HEK293T (cell line): ENCODE results near the gene GLB1L3.

ENCODE experiments used
- CTCF ChIA-PET: fragments of 350-600 bp; formaldehyde crosslinking; extraction: SDS; loops from one replicate; lab custom pipeline; 2021; ENCODE audit warnings: antibody characterized with exemption, inconsistent platforms; lab: Yijun Ruan, JAX
- POLR2A ChIA-PET: fragments of 350-600 bp; formaldehyde crosslinking; extraction: SDS; loops from one replicate; lab custom pipeline; 2020; ENCODE audit warnings: antibody characterized with exemption, inconsistent platforms; lab: Yijun Ruan, JAX
- DNase-seq: peaks from one replicate; pipeline ENCODE4 v3.0.0; 2012; ENCODE audit warnings: mixed read lengths; ENCODE audit errors: extremely low spot score
- ARNT ChIP-seq: fragments of 450-650 bp; IDR thresholded peaks from 2 replicates; pipeline ENCODE4 v1.6.1; 2017; ENCODE audit warnings: mild to moderate bottlenecking
- BHLHE40 ChIP-seq: fragments of 450-650 bp; IDR thresholded peaks from 2 replicates; pipeline ENCODE4 v1.6.1; 2016; ENCODE audit warnings: mild to moderate bottlenecking, moderate library complexity, borderline replicate concordance
- CTBP1 ChIP-seq: fragments of 450-650 bp; IDR thresholded peaks from 2 replicates; pipeline ENCODE4 v1.6.1; 2016; ENCODE audit warnings: borderline replicate concordance
- ELF4 ChIP-seq: fragments of 450-650 bp; IDR thresholded peaks from 2 replicates; pipeline ENCODE4 v1.6.1; 2017; ENCODE audit warnings: antibody characterized with exemption
- FOXA1 ChIP-seq: fragments of 450-650 bp; IDR thresholded peaks from 2 replicates; pipeline ENCODE4 v1.6.1; 2016; ENCODE audit warnings: mild to moderate bottlenecking
- FOXK2 ChIP-seq: fragments of 450-650 bp; IDR thresholded peaks from 2 replicates; pipeline ENCODE4 v1.6.1; 2016; ENCODE audit warnings: mild to moderate bottlenecking
- FOXM1 ChIP-seq: fragments of 450-650 bp; IDR thresholded peaks from 2 replicates; pipeline ENCODE4 v1.6.1; 2017; ENCODE audit warnings: mild to moderate bottlenecking, borderline replicate concordance
- HDGF ChIP-seq: fragments of 450-650 bp; IDR thresholded peaks from 2 replicates; pipeline ENCODE4 v1.6.1; 2017; ENCODE audit warnings: antibody characterized with exemption, borderline replicate concordance
- L3MBTL2 ChIP-seq: fragments of 450-650 bp; conservative IDR thresholded peaks from 2 replicates; pipeline ENCODE4 v1.6.1; 2016; ENCODE audit warnings: mild to moderate bottlenecking
- LEF1 ChIP-seq: fragments of 450-650 bp; IDR thresholded peaks from 2 replicates; pipeline ENCODE4 v1.6.1; 2017; ENCODE audit warnings: mild to moderate bottlenecking, borderline replicate concordance
- NFRKB ChIP-seq: fragments of 450-650 bp; IDR thresholded peaks from 2 replicates; pipeline ENCODE4 v1.6.1; 2016; ENCODE audit warnings: mild to moderate bottlenecking, moderate library complexity
- SP1 ChIP-seq: fragments of 450-650 bp; IDR thresholded peaks from 2 replicates; pipeline ENCODE4 v1.6.1; 2017
- SUZ12 ChIP-seq: fragments of 450-650 bp; IDR thresholded peaks from 2 replicates; pipeline ENCODE4 v1.6.1; 2016; ENCODE audit warnings: mild to moderate bottlenecking
- TARDBP ChIP-seq: fragments of 450-650 bp; IDR thresholded peaks from 2 replicates; pipeline ENCODE4 v1.6.1; 2016
- ZNF384 ChIP-seq: fragments of 450-650 bp; IDR thresholded peaks from 2 replicates; pipeline ENCODE4 v1.6.1; 2016
- TF ChIP-seq, protein P1 (sequence below): fragments of 450-650 bp; IDR thresholded peaks from 2 replicates; pipeline ENCODE4 v1.6.1; 2016

The GLB1L3 gene

DNA sequence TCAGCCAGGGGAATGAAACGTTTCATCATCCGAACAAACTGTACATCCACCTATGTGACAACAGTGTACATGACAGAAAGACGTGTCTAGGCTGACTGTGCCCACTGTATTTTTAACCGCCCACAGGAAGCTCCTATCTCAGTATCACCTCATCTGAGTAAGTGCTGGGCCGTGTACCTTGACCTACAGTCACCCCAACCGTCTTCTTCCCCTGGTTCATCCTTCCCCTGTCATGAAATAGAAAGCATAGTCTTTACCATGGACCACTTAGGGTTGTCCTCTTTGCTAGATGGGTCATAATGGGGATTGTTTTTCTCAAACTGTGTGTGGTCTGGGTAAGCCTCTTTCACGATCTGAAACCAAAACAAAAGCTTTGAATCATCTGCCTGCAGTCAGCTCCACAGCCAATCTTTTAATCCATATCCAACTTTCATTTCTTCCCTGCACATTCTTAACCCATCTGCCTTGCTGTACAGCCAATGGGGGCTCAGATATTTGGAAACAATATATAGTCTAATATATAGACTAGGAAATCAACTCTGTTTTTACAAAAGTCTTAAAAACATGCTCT is 27.2 kb upstream of the GLB1L3 start:
- TF ChIP-seq TARDBP (no peak), ARNT (no peak), HDGF (no peak), FOXM1 (no peak), ELF4 (no peak), FOXK2 (no peak), LEF1 (no peak)
- no peak for DNase-seq
- CTCF ChIA-PET: interaction anchor here (0.5 to 0.6 kb wide), 3 partner anchors 44 to 410 kb away, joined by 3 read pairs; no protein-coding TSS in a partner anchor
- POLR2A ChIA-PET: interaction anchor here (2.2 kb wide), 1 partner anchor 25 kb away, joined by 7 read pairs; the partner anchor contains the start of genes NCAPD3 and VPS26B

DNA sequence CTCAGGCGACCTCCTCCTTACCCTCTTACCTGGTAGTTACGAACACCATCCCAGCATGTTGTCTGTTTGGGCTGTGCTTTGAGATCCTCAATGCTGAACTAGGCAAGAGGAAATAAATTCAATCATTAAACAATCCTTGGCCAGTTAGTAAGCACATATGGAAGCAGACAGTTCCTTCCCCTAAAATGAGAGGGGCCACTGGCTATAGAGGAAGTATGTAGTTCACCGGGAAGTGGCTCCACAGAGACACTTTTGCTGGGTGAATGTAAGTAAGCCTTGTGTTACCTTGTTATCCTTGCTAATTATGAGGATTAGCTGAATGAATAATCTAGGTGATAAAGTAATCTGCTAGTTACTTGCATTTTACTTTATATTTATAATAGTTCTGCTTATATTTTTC is 25.9 kb upstream of the GLB1L3 start:
- no peak for TF ChIP-seq ELF4
- no peak for TF ChIP-seq L3MBTL2
- TF ChIP-seq CTBP1: no peak
- TF ChIP-seq, protein P1, sequence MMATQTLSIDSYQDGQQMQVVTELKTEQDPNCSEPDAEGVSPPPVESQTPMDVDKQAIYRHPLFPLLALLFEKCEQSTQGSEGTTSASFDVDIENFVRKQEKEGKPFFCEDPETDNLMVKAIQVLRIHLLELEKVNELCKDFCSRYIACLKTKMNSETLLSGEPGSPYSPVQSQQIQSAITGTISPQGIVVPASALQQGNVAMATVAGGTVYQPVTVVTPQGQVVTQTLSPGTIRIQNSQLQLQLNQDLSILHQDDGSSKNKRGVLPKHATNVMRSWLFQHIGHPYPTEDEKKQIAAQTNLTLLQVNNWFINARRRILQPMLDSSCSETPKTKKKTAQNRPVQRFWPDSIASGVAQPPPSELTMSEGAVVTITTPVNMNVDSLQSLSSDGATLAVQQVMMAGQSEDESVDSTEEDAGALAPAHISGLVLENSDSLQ: no peak
- TF ChIP-seq LEF1: no peak
- no peak for TF ChIP-seq HDGF
- TF ChIP-seq TARDBP: no peak
- TF ChIP-seq NFRKB: no peak
- no peak for TF ChIP-seq FOXA1
- no peak for TF ChIP-seq ZNF384
- TF ChIP-seq FOXM1: no peak
- no peak for TF ChIP-seq FOXK2
- no peak for TF ChIP-seq BHLHE40
- POLR2A ChIA-PET: interaction anchor here (1.6 kb wide), 1 partner anchor 25 kb away, joined by 4 read pairs; the partner anchor contains the start of gene VPS26B
- no peak for DNase-seq
- CTCF ChIA-PET: no interaction called here

DNA sequence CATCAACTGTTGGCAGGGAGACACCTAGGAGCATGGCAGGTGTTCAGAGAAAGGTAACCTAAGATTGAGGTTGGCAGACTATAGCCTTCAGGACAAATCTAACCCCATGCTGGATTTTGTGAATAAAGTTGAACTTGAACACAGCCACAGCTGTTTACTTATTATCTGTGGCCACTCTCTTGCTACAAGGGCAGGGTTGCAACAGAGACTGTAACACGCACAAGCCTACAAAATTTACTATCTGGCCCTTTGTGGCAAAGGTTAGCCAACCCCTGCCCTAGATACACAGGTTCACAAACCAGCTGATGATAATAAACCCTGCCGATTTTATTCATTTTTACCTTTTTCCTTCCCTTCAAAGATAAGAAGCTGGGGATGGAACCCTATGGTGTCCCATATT is 25.5 kb upstream of the GLB1L3 start:
- ChIA-PET POLR2A (interaction anchor here (1.6 kb wide), 1 partner anchor 26 kb away, joined by 4 read pairs; the partner anchor contains the start of gene VPS26B), CTCF (no interaction called here)
- DNase-seq: no peak
- TF ChIP-seq L3MBTL2 (no peak), CTBP1 (no peak), FOXA1 (no peak), FOXM1 (no peak), FOXK2 (no peak), ZNF384 (no peak), TARDBP (no peak), SUZ12 (no peak), BHLHE40 (no peak), ELF4 (no peak), SP1 (no peak), ARNT (no peak)
- TF ChIP-seq, protein P1: no peak

DNA sequence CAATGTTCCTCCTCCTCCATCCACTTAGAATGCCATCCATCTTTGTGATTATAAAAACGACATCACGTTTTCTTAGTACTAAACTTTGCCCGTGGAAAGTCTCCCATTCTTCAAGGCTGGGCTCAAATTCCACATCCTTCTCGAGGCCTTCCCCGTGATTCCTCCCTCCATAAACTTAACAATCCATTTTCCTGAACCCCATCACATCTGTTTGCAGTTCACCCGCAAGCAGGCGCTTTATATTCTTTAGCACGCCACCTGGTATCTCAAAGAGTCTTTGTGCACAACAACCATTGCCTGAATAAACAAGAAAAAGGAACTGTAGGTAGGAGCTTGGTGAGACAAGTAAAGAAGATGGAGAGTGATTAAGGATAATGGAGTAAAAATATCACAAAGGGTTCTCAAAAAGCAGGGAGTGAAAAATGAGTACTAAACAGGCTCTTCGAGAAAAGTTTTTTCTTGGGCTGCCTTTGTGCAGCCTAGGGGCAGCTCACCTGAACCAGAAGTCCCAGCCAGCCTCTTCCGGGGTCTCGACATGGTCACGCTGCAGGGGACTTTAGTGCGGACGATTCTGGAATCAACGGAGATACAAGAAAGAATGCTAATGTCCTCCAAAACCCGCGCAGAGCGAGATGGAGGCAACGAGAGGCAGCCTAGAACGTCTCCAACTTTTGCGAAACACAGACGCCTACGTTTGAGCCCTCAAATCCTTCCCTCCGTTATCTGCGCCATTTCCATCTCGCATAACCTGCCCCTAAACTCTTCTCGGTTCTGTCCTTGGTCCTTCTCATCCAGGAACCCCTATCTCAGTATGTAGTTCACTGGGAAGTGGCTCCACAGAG is 23.6 kb upstream of the GLB1L3 start:
- DNase-seq: peak; percentile 40
- TF ChIP-seq FOXM1 (no peak), FOXK2 (no peak), CTBP1 (0 out of 2 replicates have a peak, but pooled peaks have one; percentile 14), HDGF (no peak), ELF4 (no peak), LEF1 (no peak)
- CTCF ChIA-PET: interaction anchor here (1.6 kb wide), 1 partner anchor 21 kb away, joined by 4 read pairs; no protein-coding TSS in a partner anchor

DNA sequence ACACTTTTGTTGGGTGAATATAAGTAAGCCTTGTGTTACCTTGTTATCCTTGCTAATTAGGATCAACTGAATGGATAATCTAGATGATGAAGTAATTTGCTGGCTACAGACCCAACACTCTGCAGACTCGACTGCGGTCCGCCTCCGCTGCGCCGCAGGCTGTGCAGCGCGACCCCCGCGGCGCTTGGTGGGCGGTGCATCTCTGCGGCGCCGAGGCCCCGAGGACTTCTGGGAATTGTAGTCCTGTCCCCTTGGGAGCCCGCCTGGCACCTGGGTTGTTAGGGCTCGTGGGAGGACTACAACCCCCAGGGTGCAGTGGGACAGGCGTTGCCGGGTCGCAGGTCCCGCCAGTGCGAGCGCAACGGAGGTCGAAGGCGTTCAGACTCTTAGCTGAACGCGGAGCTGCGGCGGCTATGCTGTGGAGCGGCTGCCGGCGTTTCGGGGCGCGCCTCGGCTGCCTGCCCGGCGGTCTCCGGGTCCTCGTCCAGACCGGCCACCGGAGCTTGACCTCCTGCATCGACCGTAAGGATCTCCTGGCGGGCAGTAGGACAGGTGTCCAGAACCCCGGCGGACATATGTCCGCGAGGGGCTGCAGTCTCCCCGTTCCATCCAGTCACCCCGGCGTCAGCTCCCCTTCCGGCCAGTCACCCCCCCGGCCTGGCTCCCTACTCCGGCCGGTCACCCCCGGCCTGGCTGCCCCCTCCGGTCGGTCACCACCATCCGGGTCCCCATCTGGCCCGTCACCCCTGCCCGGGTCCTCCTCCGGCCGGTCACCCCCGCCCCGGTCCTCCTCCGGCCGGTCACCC is 22.8 kb upstream of the GLB1L3 start, which contains the start of the genes ACAD8 and THYN1:
Gene ACAD8 (plus strand): TSS at position 381 of the 806 bp plus-strand sequence. CDS start 33 bp downstream, at position 414.
Gene THYN1 (minus strand): TSS at position 165 of the 806 bp plus-strand sequence. CDS start 470 bp downstream, outside the sequence.
- DNase-seq: peak; percentile 99
- ChIA-PET POLR2A (interaction anchor here (0.9 to 3.4 kb wide), 5 partner anchors 9 to 29 kb away, joined by 3 to 22 read pairs (median 5); partner anchors contain the start of genes GLB1L3, NCAPD3 and VPS26B), CTCF (interaction anchor here (1.6 kb wide), 1 partner anchor 20 kb away, joined by 4 read pairs; no protein-coding TSS in a partner anchor)
- TF ChIP-seq L3MBTL2: 0 out of 2 replicates have a peak, but pooled peaks have one; percentile 10
- TF ChIP-seq SUZ12: peak; percentile 67; the same call in 1 of the 2 replicates
- no peak for TF ChIP-seq SP1

More for the DNA sequence above, 23.6 kb upstream of the GLB1L3 start:
- POLR2A ChIA-PET: interaction anchor here (0.6 to 3.4 kb wide), 6 partner anchors 9 to 28 kb away, joined by 3 to 22 read pairs (median 5); partner anchors contain the start of genes GLB1L3, NCAPD3 and VPS26B
